Mucosa of rectum (tissue), 2 donors: ENCODE results near the gene NTF4.
"Not testable (repeated sequence)": the region's sequence is repeated elsewhere in the genome, so short reads cannot be mapped to it uniquely, and the experiment has no call there.

Experiments
- H3K27ac ChIP-seq, 2 donors: one replicate each; pipeline ENCODE4 v1.7.0; 2013; ENCODE audit warnings: inconsistent platforms in 2 of 2, low read depth in 2 of 2, low read length in 2 of 2
- H3K27me3 ChIP-seq, 2 donors: one replicate each; pipeline ENCODE4 v1.7.0; 2013; ENCODE audit warnings: low read length in 2 of 2; ENCODE audit not compliant: control insufficient read depth in 2 of 2, insufficient read depth in 2 of 2
- H3K36me3 ChIP-seq, 2 donors: one replicate each; pipeline ENCODE4 v1.7.0; 2013; ENCODE audit warnings: low read length in 2 of 2; ENCODE audit not compliant: control insufficient read depth in 2 of 2, insufficient read depth in 2 of 2
- H3K4me1 ChIP-seq, 2 donors: one replicate each; pipeline ENCODE4 v1.7.0; 2013; ENCODE audit warnings: low read length in 2 of 2, mild to moderate bottlenecking in 1 of 2; ENCODE audit not compliant: control insufficient read depth in 2 of 2, insufficient read depth in 2 of 2
- H3K4me3 ChIP-seq, 2 donors: one replicate each; pipeline ENCODE4 v1.7.0; 2013; ENCODE audit warnings: low read length in 2 of 2
- H3K9ac ChIP-seq, 2 donors: one replicate each; pipeline ENCODE4 v1.7.0; 2013; ENCODE audit warnings: low read length in 2 of 2, low read depth in 1 of 2, mild to moderate bottlenecking in 1 of 2
- H3K9me3 ChIP-seq, 2 donors: one replicate each; pipeline ENCODE4 v1.7.0; 2013; ENCODE audit warnings: low read length in 2 of 2; ENCODE audit not compliant: control insufficient read depth in 2 of 2
- donor health status: healthy.
- donor health status: Normal muscosa, but diverticular disease.

NTF4 gene

GRCh38 chr19:49022116-49022515, 42.5 kb downstream of the NTF4 start:
- Histone ChIP-seq H3K27me3 (peaks cover 6 to 18% of the 10 kb centered on the region in 2 donors), H3K36me3 (no peaks in the 10 kb centered on the region), H3K9ac (no peak overlapping the region), H3K4me3 (no peak overlapping the region), H3K4me1 (peaks cover 9 to 17% of the 10 kb centered on the region in 2 donors), H3K27ac (no peak overlapping the region), H3K9me3 (no peaks in the 10 kb centered on the region)

- H3K4me1 ChIP-seq = peaks cover 9 to 17% of the 10 kb centered on the region in 2 donors
- no peak overlapping the region for H3K9ac ChIP-seq
- no peak overlapping the region for H3K4me3 ChIP-seq
- no peak overlapping the region for H3K27ac ChIP-seq
- H3K9me3 ChIP-seq = no peaks in the 10 kb centered on the region
- peaks cover 6 to 18% of the 10 kb centered on the region in 2 donors for H3K27me3 ChIP-seq
- peaks cover 0 to 3% of the 10 kb centered on the region in 2 donors for H3K36me3 ChIP-seq
These were observed 43.4 kb downstream of the NTF4 start for GRCh38 chr19:49020931-49021895.

- Histone ChIP-seq H3K27ac (no peak overlapping the region), H3K36me3 (peaks cover 9 to 10% of the 10 kb centered on the region in 2 donors)
These were observed 44.3 kb downstream of the NTF4 start for GRCh38 chr19:49020342-49020741.

GRCh38 chr19:49019242-49019932, 45.2 kb downstream of the NTF4 start:
- Histone ChIP-seq H3K27me3 (peaks cover 6 to 18% of the 10 kb centered on the region in 2 donors), H3K4me1 (peaks cover 9 to 17% of the 10 kb centered on the region in 2 donors), H3K9ac (peak overlapping the region in 1 of 2 donors; percentile 24), H3K9me3 (no peaks in the 10 kb centered on the region), H3K27ac (no peak overlapping the region), H3K4me3 (peak overlapping the region; percentile 59 to 67), H3K36me3 (peaks cover 13 to 20% of the 10 kb centered on the region in 2 donors)

More at GRCh38 chr19:49020342-49020741, 44.3 kb downstream of the NTF4 start:
- no peak overlapping the region for H3K9ac ChIP-seq
- no peaks in the 10 kb centered on the region for H3K9me3 ChIP-seq
- H3K4me1 ChIP-seq = peaks cover 9 to 17% of the 10 kb centered on the region in 2 donors
- no peak overlapping the region for H3K4me3 ChIP-seq
- H3K27me3 ChIP-seq = peaks cover 6 to 18% of the 10 kb centered on the region in 2 donors

- Histone ChIP-seq H3K27me3 (peaks cover 6 to 18% of the 10 kb centered on the region in 2 donors), H3K36me3 (peaks cover 17 to 24% of the 10 kb centered on the region in 2 donors), H3K9ac (peak overlapping the region in 1 of 2 donors; percentile 24), H3K4me1 (peaks cover 9 to 17% of the 10 kb centered on the region in 2 donors), H3K4me3 (peak overlapping the region; percentile 59 to 67)
- H3K9me3 ChIP-seq, H3K27ac ChIP-seq: not testable (repeated sequence)
These were observed 46.0 kb downstream of the NTF4 start for GRCh38 chr19:49018388-49019241.

- H3K4me3 ChIP-seq = peak overlapping the region; percentile 59 to 67
- peaks cover 6 to 18% of the 10 kb centered on the region in 2 donors for H3K27me3 ChIP-seq
- no peaks in the 10 kb centered on the region for H3K9me3 ChIP-seq
- peaks cover 9 to 17% of the 10 kb centered on the region in 2 donors for H3K4me1 ChIP-seq
- no peak overlapping the region for H3K27ac ChIP-seq
- peaks cover 17 to 24% of the 10 kb centered on the region in 2 donors for H3K36me3 ChIP-seq
- peak overlapping the region in 1 of 2 donors; percentile 24 for H3K9ac ChIP-seq
These were observed 46.8 kb downstream of the NTF4 start for GRCh38 chr19:49017666-49018351.

- H3K4me3 ChIP-seq = peak within 1 kb of the TSS; percentile 59 to 65
- H3K27me3 ChIP-seq = peaks cover 6 to 18% of the 10 kb centered on the region in 2 donors
- peaks cover 9 to 17% of the 10 kb centered on the region in 2 donors for H3K4me1 ChIP-seq
- H3K27ac ChIP-seq = no peak within 1 kb of the TSS
- H3K36me3 ChIP-seq = peaks cover 19 to 25% of the 10 kb centered on the region in 2 donors
- H3K9me3 ChIP-seq = no peaks in the 10 kb centered on the region
- H3K9ac ChIP-seq = no peak within 1 kb of the TSS
These were observed 47.5 kb downstream of the NTF4 start, which contains the start of gene LHB for GRCh38 chr19:49017041-49017665. Gene LHB (minus strand): TSS chr19:49017091. CDS start chr19:49017081, 10 bp downstream.

- Histone ChIP-seq H3K9ac (no peak overlapping the region), H3K9me3 (no peaks in the 10 kb centered on the region), H3K4me1 (peaks cover 9 to 17% of the 10 kb centered on the region in 2 donors), H3K36me3 (peaks cover 23 to 32% of the 10 kb centered on the region in 2 donors), H3K27me3 (peaks cover 6 to 14% of the 10 kb centered on the region in 2 donors), H3K4me3 (no peak overlapping the region), H3K27ac (no peak overlapping the region)
These were observed 48.4 kb downstream of the NTF4 start for GRCh38 chr19:49016067-49016839.
